OCI-LY3 (cell line): ENCODE results near the gene RNU11.

Source experiments
- CTCF ChIP-seq: fragments of 200-600, 300-600 bp; sonication (generic); IDR thresholded peaks from 2 replicates; pipeline ENCODE4 v1.5.1; 2014; ENCODE audit warnings: antibody characterized with exemption, low read length, low read depth
- EZH2phosphoT487 ChIP-seq: fragments of 200-600 bp; shearing (Covaris generic); IDR thresholded peaks from 2 replicates; pipeline ENCODE4 v1.6.1; 2018; ENCODE audit warnings: antibody characterized with exemption, mixed run types, low read depth

- TF ChIP-seq CTCF (no peak), EZH2phosphoT487 (no peak)
Measured at GRCh38 chr1:28656335-28656734, 7.9 kb downstream of the RNU11 start.
